Ishikawa (cell line): ENCODE measurements around the gene ATP2A2.

ENCODE experiments used
- CREB1 ChIP-seq: IDR thresholded peaks from 2 replicates; pipeline ENCODE4 v1.6.1; 2012; ENCODE audit warnings: low read depth
- MAX ChIP-seq: IDR thresholded peaks from 2 replicates; pipeline ENCODE4 v1.6.1; 2012
- NFIC ChIP-seq: IDR thresholded peaks from 2 replicates; pipeline ENCODE4 v1.6.1; 2012
- RAD21 ChIP-seq: IDR thresholded peaks from 2 replicates; pipeline ENCODE4 v1.6.1; 2012; ENCODE audit warnings: low read depth
- TCF12 ChIP-seq: IDR thresholded peaks from 2 replicates; pipeline ENCODE4 v1.6.1; 2012; ENCODE audit warnings: low read depth

- TF ChIP-seq MAX, result no peak
- no peak for TF ChIP-seq RAD21
- no peak for TF ChIP-seq NFIC
- TF ChIP-seq TCF12, result no peak
- no peak for TF ChIP-seq CREB1
Observed at GRCh38 chr12:110366321-110367142, 85.5 kb downstream of the ATP2A2 start.
